HG03135 (cell line): ENCODE data around the gene KRTAP10-10.
"Not testable (repeated sequence)": the region's sequence is repeated elsewhere in the genome, so short reads cannot be mapped to it uniquely, and the experiment has no call there.

Experiments used
- ATAC-seq: cut with Tn5 transposase; IDR thresholded peaks from one replicate; pipeline ENCODE4 v1.9.1; 2021; ENCODE audit warnings: mild to moderate bottlenecking, moderate library complexity; ENCODE audit not compliant: unreplicated experiment

The KRTAP10-10 gene

DNA sequence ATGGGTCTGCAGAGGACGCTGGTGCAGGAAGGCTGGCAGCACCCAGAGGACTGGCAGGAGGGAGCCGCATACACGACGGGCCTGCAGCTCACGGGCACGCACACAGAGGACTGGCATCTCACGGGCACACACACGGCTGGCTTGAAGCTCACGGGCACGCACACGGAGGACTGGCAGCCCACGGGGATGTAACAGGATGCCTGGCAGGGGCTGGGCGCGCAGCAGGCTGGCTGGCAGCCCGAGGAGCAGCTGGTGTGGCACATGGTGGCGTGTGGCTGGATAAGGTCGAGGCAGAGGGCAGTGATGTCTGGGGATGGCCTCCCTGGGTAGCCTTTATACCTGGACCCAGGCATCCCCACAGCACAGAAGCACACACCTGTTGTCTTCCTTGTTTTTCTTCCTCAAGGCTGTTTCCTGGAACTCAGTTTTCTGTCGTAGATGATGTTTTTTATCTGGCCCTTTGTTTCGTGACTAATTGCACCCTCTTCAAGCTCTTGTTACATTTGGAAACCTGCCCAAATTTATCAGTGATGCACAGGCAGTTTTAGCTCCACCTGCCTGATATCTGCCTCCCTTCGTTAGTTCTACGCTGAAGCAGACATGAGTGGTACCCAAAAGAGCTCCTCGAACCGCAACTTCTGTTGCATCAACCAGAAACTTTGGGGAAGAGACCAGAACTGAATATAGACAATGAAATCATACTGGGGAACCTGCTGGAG lies 44.9 kb downstream of the KRTAP10-10 start, which contains the start of gene KRTAP12-1:
Gene KRTAP12-1 (minus strand): TSS at position 303 of the 719 bp plus-strand sequence. CDS start 40 bp downstream, at position 263.
- ATAC-seq = no peak

DNA sequence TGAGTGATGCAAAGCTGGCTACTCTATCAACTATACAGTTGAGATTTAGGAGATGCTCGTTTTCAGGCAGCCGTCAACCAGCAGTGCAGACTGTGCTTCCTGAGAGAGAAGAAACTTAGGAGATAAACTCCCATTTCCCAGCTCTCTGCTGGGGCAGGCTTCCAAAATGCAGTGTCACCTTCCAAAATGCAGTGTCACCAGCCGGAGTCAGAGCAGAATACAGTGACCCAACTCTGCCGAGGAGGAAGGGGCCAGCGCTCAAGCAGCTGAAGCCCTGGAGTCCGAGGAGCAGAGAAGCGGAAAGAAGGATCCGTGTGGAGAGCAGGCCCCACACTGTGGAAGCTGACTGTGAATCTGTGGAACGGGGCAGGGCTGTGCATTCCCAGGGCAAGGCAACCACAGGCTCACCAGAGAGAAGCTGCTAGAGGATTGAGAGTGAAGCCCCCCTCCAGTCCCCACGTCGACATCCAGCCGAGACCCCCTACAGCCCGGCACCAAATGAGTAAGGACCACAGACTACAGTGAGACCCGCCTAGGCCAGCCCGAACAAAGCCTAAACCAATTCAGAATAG lies 45.5 kb downstream of the KRTAP10-10 start:
- ATAC-seq = no peak

- ATAC-seq = no peak
Observed at GRCh38 chr21:44684077-44684476, 46.9 kb downstream of the KRTAP10-10 start.

DNA sequence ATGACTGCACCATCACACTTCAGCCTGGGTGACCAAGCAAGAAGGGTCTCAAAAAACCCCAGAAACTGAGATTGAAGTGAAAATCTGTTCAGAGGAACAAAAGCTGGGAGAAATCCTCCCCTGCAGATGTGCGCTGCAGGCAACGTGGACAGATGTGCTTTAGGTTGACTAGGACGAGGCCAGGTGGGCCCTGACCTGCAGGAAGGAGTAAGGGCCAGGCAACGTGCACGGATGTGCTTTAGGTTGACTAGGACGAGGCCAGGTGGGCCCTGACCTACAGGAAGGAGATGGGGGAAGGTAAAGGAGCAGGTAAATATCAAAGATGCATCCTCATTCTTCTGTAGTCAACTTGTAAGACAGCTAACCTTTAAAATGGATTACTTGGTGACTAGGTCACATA lies 47.3 kb downstream of the KRTAP10-10 start:
- no peak for ATAC-seq

GRCh38 chr21:44685050-44685449 lies 47.9 kb downstream of the KRTAP10-10 start:
- ATAC-seq = not testable (repeated sequence)

DNA sequence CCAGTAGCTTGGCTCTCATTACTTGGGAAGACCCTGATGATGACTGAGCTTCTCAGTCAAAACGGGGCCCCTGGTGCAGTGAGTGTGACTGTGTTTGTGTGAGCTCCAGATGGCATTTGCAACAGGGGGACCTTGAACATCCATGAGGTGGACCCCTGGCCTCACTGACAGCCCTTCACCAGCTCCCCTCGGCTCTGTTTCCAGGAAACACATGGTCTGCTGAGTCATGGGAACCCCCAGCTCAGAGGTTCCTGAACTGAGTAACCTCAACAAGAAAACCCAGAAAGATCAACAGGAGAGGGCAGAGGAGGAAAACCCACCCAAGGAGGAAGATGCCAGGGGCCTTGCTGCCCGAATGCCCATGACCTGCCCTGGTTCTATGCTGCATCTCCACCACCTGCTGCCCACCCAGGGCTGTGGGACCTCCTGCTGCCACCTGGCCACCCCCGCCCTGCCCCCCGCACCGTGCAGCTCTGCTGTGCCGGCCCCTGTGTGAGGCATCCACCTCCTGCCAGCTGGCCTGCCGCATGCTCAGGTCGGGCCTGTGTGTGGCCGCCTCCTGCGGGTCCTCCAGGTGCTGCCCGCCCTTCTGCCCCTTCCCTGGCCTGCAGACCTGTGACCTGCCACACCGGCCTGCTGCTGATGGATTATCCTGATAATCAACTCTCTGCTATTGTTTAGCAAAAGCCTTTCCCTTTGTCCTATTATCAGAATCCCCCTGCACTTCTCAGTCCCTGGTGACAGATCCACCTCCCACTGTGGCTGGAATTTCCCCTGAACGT lies 49.0 kb downstream of the KRTAP10-10 start:
- ATAC-seq = no peak

- no peak for ATAC-seq
Observed at GRCh38 chr21:44686843-44687561, 49.8 kb downstream of the KRTAP10-10 start.

GRCh38 chr21:44687671-44688070 lies 50.5 kb downstream of the KRTAP10-10 start:
- ATAC-seq = no peak
